Sciatic nerve (tissue), 2 donors: Measurements from ENCODE around the gene ABHD4. TPM values are rescaled to one million over a fixed set of nuclear protein-coding genes. Genes with fewer than 3 reads are reported as not detected.
"Not testable (repeated sequence)": the region's sequence is repeated elsewhere in the genome, so short reads cannot be mapped to it uniquely, and the experiment has no call there.

Source experiments
- ATAC-seq: fragments of 200-7000 bp; cut with Tn5 transposase; one replicate; pipeline ENCODE4 v1.9.1; 2020; ENCODE audit warnings: mild to moderate bottlenecking, moderate library complexity
- DNase-seq: peaks from one replicate; pipeline ENCODE4 v3.0.0-alpha.2; 2020; ENCODE audit warnings: low spot score
- intact Hi-C: fragments of 100-400 bp; cut with DNase I; formaldehyde crosslinking; loops from one replicate; pipeline ENCODE4 v1.14.2; 2022
- total RNA-seq: library from RNA; stranded (reverse); fragmentation: NEBNext Ultra II Directional; extraction: Animal tissue kit (Norgen Biotek cat#: 25700); gene quantifications from one replicate; pipeline ENCODE4 v1.2.1, GENCODE V29; 2021
- donor health status: DM: no; HTN: no; CAD: no.
- donor health status: DM: no; HTN: no; CAD: no.

ABHD4 gene
- total RNA-seq, 1 donor from 2014 or later, result 45.2 TPM

DNA sequence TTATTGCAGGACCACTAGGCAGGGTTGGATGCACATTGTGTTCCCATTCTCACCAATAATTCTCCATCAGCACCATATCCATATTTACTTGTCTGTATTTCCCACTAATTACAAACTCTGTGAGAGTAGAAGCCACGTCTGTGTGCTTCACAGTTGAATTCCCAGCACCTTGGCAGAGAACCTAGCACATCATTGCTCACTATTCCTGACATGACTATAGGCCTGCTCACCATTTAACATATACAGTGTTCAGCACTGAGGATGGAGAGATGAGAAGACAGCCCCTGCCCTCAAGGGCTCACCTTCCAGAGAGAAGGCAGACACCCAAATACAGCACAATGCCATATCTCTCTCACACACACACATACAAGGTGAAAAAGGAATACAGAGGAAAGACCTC is 14.1 kb upstream of the ABHD4 start:
- intact Hi-C loops, result loop anchor here (10.0 kb wide), 1 partner anchor 261 kb away; no protein-coding TSS in a partner anchor
- ATAC-seq (no peak), DNase-seq (no peak)

DNA sequence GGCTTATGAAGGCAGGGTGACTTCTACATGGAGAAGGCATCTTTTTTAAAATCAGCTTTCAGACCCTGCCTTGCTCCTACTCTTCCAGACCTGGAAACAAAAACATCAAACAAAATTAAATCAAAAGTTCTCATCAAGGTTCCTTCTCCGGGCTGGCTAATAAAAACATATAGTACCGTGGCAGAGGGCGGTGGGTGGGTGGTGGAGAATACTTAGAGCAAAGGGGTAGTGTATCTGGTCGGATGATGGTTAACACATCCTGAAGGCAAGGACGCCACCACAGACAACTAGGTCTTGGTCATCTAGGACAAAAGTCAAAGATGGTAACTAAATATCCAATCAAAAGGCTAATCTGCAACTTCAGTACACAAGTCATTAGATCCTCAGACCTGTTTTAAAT is 10.9 kb upstream of the ABHD4 start:
- DNase-seq, result no peak
- intact Hi-C loops, result loop anchor here (10.0 kb wide), 1 partner anchor 258 kb away; no protein-coding TSS in a partner anchor
- no peak for ATAC-seq

GRCh38 chr14:22587677-22588422 is 10.2 kb upstream of the ABHD4 start:
- DNase-seq, ATAC-seq: not testable (repeated sequence)
- intact Hi-C loops, result loop anchor here (10.0 kb wide), 1 partner anchor 257 kb away; no protein-coding TSS in a partner anchor

GRCh38 chr14:22588526-22589095 is 9.5 kb upstream of the ABHD4 start:
- DNase-seq, result no peak
- ATAC-seq, result no peak
- intact Hi-C loops, result loop anchor here (10.0 kb wide), 1 partner anchor 256 kb away; no protein-coding TSS in a partner anchor

DNA sequence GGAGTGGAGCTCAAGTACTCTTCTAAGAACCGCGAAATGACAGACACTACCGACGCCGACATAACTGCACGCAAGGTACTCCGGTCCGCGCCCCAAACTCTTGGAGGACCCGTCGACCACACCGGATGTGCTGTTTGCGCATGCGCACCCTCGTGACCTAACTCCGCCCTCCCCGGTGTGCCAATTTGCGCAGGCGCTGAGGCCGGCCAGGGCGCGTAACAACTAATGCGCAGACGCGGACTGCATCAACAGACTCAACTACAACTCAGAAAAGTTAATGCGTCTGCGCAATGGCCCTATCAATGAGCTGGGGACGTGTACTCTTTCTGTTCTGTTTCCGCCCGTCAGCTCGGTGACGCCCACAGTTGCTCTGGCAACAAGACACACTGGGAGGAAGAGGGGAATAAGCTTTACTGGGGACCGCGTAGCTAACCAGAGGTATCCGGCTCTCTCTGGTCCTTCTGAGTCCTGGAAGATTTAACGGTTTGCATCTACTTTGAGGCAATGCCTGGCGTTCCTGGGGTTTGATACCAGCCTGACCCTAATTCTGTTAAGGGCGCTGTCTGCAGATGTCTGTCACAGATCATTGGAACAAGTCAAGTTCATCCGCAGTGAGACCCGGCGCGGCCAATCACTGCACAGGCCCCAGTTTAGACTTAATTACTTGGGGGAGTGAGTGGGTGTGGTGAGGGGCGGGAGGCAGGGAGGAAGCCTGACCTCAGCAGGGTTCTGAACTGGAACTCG is 8.8 kb upstream of the ABHD4 start, which contains the start of gene DAD1:
Gene DAD1, minus strand, starts transcription at position 129 of the 744 bp plus-strand sequence. Its CDS starts 67 bp downstream, at position 62.
- ATAC-seq (peak; percentile 99), DNase-seq (peak; percentile 99)
- intact Hi-C loops, result loop anchor here (10.0 kb wide), 1 partner anchor 256 kb away; no protein-coding TSS in a partner anchor

- DNase-seq (no peak), ATAC-seq (no peak)
- intact Hi-C loops, result no loop called here
These were observed 4.9 kb upstream of the ABHD4 start for GRCh38 chr14:22593189-22593588.

DNA sequence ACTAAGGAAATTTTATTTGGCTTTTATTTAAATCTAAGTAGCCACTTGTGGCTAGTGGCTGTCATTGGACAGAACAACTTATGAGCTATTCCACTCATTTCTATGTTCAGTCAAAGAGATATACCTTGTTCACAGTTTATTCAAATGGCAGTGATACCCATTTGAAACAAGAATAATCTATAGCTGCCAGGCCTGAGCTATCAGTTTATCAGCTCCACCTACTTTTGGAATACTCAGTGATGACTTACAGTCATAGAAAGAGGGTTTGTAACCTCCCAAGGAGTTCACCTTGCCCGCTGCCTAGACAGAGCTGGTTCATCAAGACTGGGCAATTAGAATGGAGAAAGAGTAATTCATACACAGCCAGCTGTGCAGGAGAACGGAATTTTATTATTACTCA is 4.5 kb upstream of the ABHD4 start:
- ATAC-seq (no peak), DNase-seq (no peak)
- intact Hi-C loops, result no loop called here

GRCh38 chr14:22594156-22594716 is 3.9 kb upstream of the ABHD4 start:
- DNase-seq (no peak), ATAC-seq (no peak)
- intact Hi-C loops, result no loop called here

GRCh38 chr14:22596354-22596879 is 1.7 kb upstream of the ABHD4 start:
- intact Hi-C loops, result no loop called here
- no peak for ATAC-seq
- no peak for DNase-seq

DNA sequence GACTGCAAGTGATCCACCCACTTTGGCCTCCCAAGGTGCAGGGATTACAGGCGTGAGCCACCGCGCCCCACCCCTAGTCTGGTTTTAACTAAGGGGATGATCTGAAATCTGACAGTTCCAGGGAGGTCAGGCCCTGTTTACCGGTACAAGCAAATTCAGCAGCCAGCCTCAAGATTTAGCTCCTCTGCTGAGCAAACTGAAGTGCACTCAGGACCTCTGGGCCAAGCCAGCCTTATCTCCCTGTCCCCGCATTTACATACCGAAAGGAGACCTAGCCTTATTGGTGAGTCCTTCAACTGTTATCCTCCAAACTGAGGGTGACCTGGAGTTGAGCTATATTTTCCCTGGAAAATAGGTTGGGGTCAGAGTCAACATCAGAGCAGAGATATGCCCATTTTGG is 835 bp upstream of the ABHD4 start:
- ATAC-seq, result no peak
- DNase-seq, result no peak
- intact Hi-C loops, result no loop called here

DNA sequence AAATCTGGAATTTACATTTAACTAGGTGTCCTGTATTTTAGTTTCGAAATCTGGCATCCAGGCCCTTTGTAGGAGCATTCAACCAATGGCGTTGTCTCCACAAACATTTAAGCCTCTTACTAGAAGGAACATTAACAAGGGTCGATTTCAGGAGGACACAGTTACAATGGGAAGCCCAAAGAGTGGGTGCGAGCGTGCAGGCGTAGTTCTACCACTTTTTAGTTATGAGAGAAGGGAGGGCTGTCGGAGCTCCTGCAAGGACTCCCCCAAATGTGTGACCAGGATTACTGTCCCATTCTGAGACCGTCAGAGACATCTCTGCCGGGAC is 365 bp upstream of the ABHD4 start:
- intact Hi-C loops, result no loop called here
- no peak for ATAC-seq
- no peak for DNase-seq

GRCh38 chr14:22598896-22599244 is 770 bp downstream of the ABHD4 start:
- ATAC-seq (peak; percentile 91), DNase-seq (no peak)
- intact Hi-C loops, result no loop called here

- DNase-seq, result no peak
- ATAC-seq, result no peak
- intact Hi-C loops, result no loop called here
These were observed 1.2 kb downstream of the ABHD4 start for GRCh38 chr14:22599349-22599748.

GRCh38 chr14:22600027-22600426 is 1.9 kb downstream of the ABHD4 start:
- DNase-seq (no peak), ATAC-seq (no peak)
- intact Hi-C loops, result no loop called here

- ATAC-seq (no peak), DNase-seq (no peak)
- intact Hi-C loops, result no loop called here
These were observed 3.4 kb downstream of the ABHD4 start for GRCh38 chr14:22601456-22601855.

DNA sequence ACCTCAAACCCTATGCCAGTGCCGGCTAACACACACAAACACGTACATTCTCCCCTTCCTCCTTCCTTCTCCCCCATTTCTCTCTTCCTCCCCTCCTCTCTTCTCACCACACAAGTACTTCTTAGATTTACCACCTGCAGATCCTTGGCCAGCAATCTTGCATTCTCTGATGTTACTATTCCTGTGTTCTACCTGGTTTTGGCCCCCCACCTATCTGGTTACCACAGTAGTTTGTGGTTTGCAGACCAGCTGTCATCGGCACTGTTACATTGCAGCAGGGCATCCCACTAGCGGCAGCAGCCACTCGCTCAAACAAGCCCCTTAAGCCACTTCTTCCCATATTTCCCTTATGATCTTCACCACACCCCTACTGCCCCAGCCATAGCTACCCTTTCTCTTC is 3.9 kb downstream of the ABHD4 start:
- ATAC-seq (no peak), DNase-seq (no peak)
- intact Hi-C loops, result no loop called here

DNA sequence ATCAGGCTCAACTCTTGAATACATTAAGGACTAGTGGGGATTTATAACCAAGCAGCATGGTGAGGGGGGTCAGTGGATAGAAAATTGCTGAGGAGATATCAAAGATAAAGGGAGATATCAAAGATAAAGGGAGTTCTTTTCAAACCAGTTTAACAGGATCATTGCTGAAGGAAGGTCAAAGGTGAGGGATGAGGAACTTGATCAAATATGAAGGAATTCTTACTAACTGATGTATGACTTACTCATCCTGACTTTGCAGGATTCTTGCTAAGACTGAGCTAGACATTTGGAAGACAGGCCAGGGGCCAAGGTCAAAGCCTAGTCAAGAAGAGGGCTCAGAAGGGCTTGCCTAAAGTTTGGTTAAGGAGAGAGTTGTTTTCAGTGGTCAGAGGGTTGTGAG is 4.8 kb downstream of the ABHD4 start:
- DNase-seq, result no peak
- intact Hi-C loops, result no loop called here
- ATAC-seq, result no peak

GRCh38 chr14:22606380-22606779 is 8.3 kb downstream of the ABHD4 start:
- intact Hi-C loops, result no loop called here
- DNase-seq (no peak), ATAC-seq (no peak)

DNA sequence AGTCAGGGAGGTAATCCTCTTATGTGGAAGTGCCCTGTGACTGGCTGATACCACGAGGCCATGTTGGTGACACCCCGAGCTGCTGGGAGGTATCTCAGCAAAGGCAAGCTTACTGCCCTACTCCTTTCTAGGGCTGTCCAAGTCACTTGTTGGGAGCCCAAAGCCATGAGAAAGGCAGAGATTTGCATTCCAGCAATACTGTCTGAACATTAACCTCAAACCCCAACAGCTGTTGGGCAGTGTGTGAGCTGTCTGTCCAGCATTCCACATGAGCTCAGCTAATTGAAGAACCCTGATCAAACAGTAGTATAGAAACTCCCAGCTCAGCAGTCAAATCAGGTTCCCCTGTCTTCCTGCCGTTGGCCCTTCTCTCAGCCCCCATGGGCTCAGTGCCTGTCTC is 9.2 kb downstream of the ABHD4 start:
- no peak for ATAC-seq
- DNase-seq, result no peak
- intact Hi-C loops, result no loop called here

DNA sequence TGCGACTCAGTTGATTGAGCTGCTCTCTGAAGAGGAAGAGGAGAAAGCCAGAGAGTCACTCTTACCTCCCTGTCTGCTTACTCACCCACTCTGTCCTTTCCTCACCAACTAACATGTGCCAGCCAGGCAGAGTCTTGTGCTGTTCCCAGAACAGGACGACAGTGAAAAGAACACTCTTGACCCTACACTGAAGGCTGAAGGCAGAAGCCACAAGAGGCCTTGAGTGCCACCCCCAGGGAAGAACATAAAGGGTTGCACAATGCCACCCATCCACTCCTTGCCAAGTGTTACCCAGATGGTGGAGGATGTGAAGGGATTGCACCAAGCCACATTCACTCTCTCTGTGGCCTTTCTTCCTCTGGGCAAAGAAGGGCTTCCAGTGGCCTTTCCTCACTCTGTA is 12.8 kb downstream of the ABHD4 start:
- intact Hi-C loops, result no loop called here
- ATAC-seq (no peak), DNase-seq (no peak)
